Endodermal cell (in vitro differentiated cells): ENCODE data around the gene ARHGAP5. TPM values are rescaled to one million over a fixed set of nuclear protein-coding genes. Genes with fewer than 3 reads are reported as not detected.

Experiments
- DNase-seq: peaks from one replicate; pipeline ENCODE4 v3.0.0-alpha.2; 2017
- H3K27ac ChIP-seq: 2 replicates; pipeline ENCODE4 v1.5.1; 2013; ENCODE audit warnings: mild to moderate bottlenecking, low read depth, low read length, moderate library complexity
- H3K27me3 ChIP-seq: 2 replicates; pipeline ENCODE4 v1.6.1; 2013; ENCODE audit warnings: mild to moderate bottlenecking, low read length, moderate library complexity; ENCODE audit not compliant: insufficient read depth, control insufficient read depth, poor library complexity, severe bottlenecking
- H3K36me3 ChIP-seq: 2 replicates; pipeline ENCODE4 v1.7.0; 2013; ENCODE audit warnings: mild to moderate bottlenecking, low read length, moderate library complexity; ENCODE audit not compliant: control insufficient read depth, insufficient read depth
- H3K4me1 ChIP-seq: one replicate; pipeline ENCODE4 v1.7.0; 2013; ENCODE audit warnings: low read length; ENCODE audit not compliant: control insufficient read depth, insufficient read depth
- H3K4me3 ChIP-seq: 2 replicates; pipeline ENCODE4 v1.5.1; 2013; ENCODE audit warnings: mild to moderate bottlenecking, low read length, moderate library complexity
- H3K9ac ChIP-seq: 2 replicates; pipeline ENCODE4 v1.6.1; 2013; ENCODE audit warnings: mild to moderate bottlenecking, low read length, moderate library complexity; ENCODE audit not compliant: poor library complexity, severe bottlenecking; ENCODE audit errors: extremely low read depth
- H3K9me3 ChIP-seq: 2 replicates; pipeline ENCODE4 v1.6.1; 2013; ENCODE audit warnings: mild to moderate bottlenecking, low read length, moderate library complexity; ENCODE audit not compliant: control insufficient read depth
- H3K27ac Mint-ChIP-seq: 2 replicates; pipeline ENCODE4 v1.8.0; 2020; ENCODE audit warnings: mixed read lengths
- H3K27me3 Mint-ChIP-seq: 2 replicates; pipeline ENCODE4 v1.8.0; 2021; ENCODE audit warnings: mild to moderate bottlenecking, mixed read lengths; ENCODE audit not compliant: insufficient read depth
- H3K36me3 Mint-ChIP-seq: 2 replicates; pipeline ENCODE4 v1.8.0; 2020; ENCODE audit warnings: low read depth, mixed read lengths
- H3K4me1 Mint-ChIP-seq: 2 replicates; pipeline ENCODE4 v1.8.0; 2020; ENCODE audit warnings: mixed read lengths
- H3K4me3 Mint-ChIP-seq: 2 replicates; pipeline ENCODE4 v1.8.0; 2020; ENCODE audit warnings: mild to moderate bottlenecking, moderate library complexity, mixed read lengths
- H3K9me3 Mint-ChIP-seq: 2 replicates; pipeline ENCODE4 v1.8.0; 2020; ENCODE audit warnings: mild to moderate bottlenecking, mixed read lengths
- CTCF ChIP-seq: fragments of 200-600 bp; sonication (generic); conservative IDR thresholded peaks from 2 replicates; pipeline ENCODE4 v1.5.0; 2021; ENCODE audit warnings: antibody characterized with exemption, mild to moderate bottlenecking
- WGBS, 2 experiments: methylation state at CpG; one replicate each; pipeline versions ENCODE4 v1.1.5 to v1.1.7; 2013; ENCODE audit warnings: missing lambda C conversion rate in 2 of 2, mixed read lengths in 1 of 2; ENCODE audit not compliant: insufficient coverage in 1 of 2, insufficient read length in 1 of 2; 5-methylcytosine and 5-hydroxymethylcytosine counted together
- total RNA-seq, 2 donors: library from RNA; stranded (reverse); fragmentation: NEBNext Ultra II Directional in 1 of 2; extraction: Animal tissue kit (Norgen Biotek cat#: 25700) in 1 of 2; gene quantifications; 2 replicates in 1 of 2; 3 replicates in 1 of 2; pipeline ENCODE4 v1.2.1, GENCODE V29; 2021

The ARHGAP5 gene
- total RNA-seq, 2 donors from 2014 or later, result 122 to 133 TPM

- H3K4me1 Mint-ChIP-seq, result no peaks in the 10 kb centered on the region
- H3K36me3 Mint-ChIP-seq, result no peaks in the 10 kb centered on the region
- H3K9me3 ChIP-seq, result no peaks in the 10 kb centered on the region
- H3K27ac Mint-ChIP-seq, result no peak overlapping the region
- 88 to 91% methylated on average over 1 to 2 of the region's 2 CpGs for WGBS, 2 experiments
- H3K4me3 ChIP-seq, result no peak overlapping the region
- H3K9me3 Mint-ChIP-seq, result no peaks in the 10 kb centered on the region
- no peak for TF ChIP-seq CTCF
- no peak overlapping the region for H3K9ac ChIP-seq
- DNase-seq, result no peak
- H3K27me3 ChIP-seq, result no peaks in the 10 kb centered on the region
- H3K4me1 ChIP-seq, result no peaks in the 10 kb centered on the region
- no peaks in the 10 kb centered on the region for H3K36me3 ChIP-seq
- H3K4me3 Mint-ChIP-seq, result no peak overlapping the region
- H3K27ac ChIP-seq, result no peak overlapping the region
- H3K27me3 Mint-ChIP-seq, result no peaks in the 10 kb centered on the region
Measured at GRCh38 chr14:32033543-32033942, 43.6 kb upstream of the ARHGAP5 start.

DNA sequence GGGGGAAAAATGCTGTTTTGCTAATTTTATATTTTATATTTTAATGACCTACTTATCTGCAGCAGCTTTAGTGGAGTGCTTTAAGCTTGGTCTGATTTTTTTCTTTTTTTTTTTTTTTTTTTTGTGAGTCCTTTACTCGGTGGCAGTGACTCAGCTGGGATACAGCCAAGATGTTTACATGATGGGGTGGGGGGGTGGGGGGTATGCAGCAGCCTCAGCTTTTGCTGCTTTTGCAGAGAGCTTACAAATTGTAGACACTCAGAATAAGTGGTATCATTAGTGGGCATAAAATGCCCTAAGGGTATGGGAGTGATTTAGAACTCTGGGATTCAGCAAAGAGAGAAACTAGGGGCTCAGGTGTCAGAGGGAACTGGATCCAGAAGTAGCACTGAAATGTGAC lies 38.2 kb upstream of the ARHGAP5 start:
- Histone ChIP-seq H3K4me1 (no peaks in the 10 kb centered on the region), H3K27ac (no peak overlapping the region), H3K36me3 (no peaks in the 10 kb centered on the region), H3K27me3 (no peaks in the 10 kb centered on the region), H3K9me3 (no peaks in the 10 kb centered on the region), H3K4me3 (no peak overlapping the region), H3K9ac (no peak overlapping the region)
- 80% methylated on average over 1 of the region's 1 CpG; no CpG with 5 or more reads in 1 of the 2 experiments for WGBS, 2 experiments
- Mint-ChIP-seq H3K4me1 (no peaks in the 10 kb centered on the region), H3K27ac (no peak overlapping the region), H3K9me3 (no peaks in the 10 kb centered on the region), H3K4me3 (no peak overlapping the region), H3K27me3 (no peaks in the 10 kb centered on the region), H3K36me3 (no peaks in the 10 kb centered on the region)
- no peak for DNase-seq
- TF ChIP-seq CTCF, result no peak

DNA sequence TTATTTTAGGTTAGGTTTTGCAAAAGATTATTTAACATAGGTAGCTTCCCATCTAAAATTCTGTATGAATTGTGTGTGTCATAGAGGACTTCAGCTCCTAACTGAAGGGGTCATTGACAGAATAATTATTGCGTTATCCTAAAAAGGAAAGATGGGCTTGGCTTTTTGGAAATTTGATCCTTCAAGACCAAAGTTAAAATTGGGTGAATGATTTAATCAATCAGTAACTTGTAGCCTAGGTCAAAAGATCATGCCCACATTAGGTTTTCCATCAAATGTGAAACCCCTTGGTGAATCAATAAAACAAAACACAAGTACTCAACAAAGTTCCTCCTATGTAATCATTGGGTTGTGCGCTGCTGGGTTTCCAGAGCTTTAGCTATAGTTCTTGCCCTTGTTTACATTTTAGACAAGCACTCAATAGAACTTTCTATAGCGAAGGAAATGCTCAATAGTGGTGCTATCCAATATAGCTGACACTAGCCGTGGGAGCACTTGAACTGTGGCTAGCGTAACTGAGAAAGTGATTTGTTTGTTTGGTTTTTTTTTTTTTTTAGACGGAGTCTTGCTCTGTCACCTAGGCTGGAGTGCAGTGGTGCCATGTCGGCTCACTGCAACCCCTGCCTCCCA lies 37.6 kb upstream of the ARHGAP5 start:
- H3K27ac ChIP-seq, result no peak overlapping the region
- TF ChIP-seq CTCF, result no peak
- H3K4me1 ChIP-seq, result no peaks in the 10 kb centered on the region
- no peaks in the 10 kb centered on the region for H3K36me3 ChIP-seq
- H3K4me3 Mint-ChIP-seq, result no peak overlapping the region
- H3K9me3 Mint-ChIP-seq, result no peaks in the 10 kb centered on the region
- no peaks in the 10 kb centered on the region for H3K27me3 ChIP-seq
- no peak overlapping the region for H3K4me3 ChIP-seq
- no peak overlapping the region for H3K9ac ChIP-seq
- no peak overlapping the region for H3K27ac Mint-ChIP-seq
- H3K36me3 Mint-ChIP-seq, result no peaks in the 10 kb centered on the region
- H3K27me3 Mint-ChIP-seq, result no peaks in the 10 kb centered on the region
- H3K9me3 ChIP-seq, result no peaks in the 10 kb centered on the region
- WGBS, 2 experiments, result 77 to 83% methylated on average over 6 to 7 of the region's 7 CpGs
- H3K4me1 Mint-ChIP-seq, result no peaks in the 10 kb centered on the region
- DNase-seq, result no peak
